ENCODE results near the gene WNT11. TPM values are rescaled to one million over a fixed set of nuclear protein-coding genes. Genes with fewer than 3 reads are reported as not detected.
A peak's percentile ranks its signal among the peaks of the same experiment; 100 is the strongest.

Gene WNT11
- total and polyA plus RNA-seq, 2 of the 13 experiments (the other 11 are each of a cell fraction or from before 2014, with no cell fraction given) = 0.34 to 0.66 TPM

DNA sequence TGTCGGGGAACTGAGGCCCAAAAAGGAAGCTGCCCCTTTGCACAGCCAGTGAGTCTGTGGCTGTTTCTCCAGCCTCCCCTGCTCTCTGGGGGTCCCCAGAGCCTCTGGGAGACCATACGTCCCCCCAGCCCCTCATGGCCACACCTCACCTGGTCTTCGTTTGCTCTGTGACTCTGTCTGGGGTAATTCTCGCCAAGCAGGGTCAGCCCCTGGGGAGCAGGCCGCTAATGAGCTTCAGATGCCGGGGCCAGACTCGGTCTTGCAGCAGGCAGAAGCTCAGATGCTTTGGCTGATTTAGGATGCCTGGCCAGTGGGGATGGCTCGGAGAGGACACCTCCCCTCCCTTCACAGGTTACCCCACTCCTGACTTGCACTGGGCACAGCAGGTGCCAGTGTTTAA lies 24.1 kb upstream of the WNT11 start:
- H3K9ac ChIP-seq (ENCODE audit: insufficient read depth, low read depth, low read length) = no peak overlapping the region
- CTCF ChIA-PET (ENCODE audit: low intra/inter-chr PET ratio, low total read pairs) = no interaction called here

More for the DNA sequence above, 24.1 kb upstream of the WNT11 start:
- FAIRE-seq (no peak), DNase-seq (ENCODE audit: low spot score) (no peak), ATAC-seq (no peak)
- Histone ChIP-seq H3K9me3 (ENCODE audit: low read length) (no peaks in the 10 kb centered on the region), H3K36me3 (replicated peaks in 1 of 2; ENCODE audit: control insufficient read depth in 1 of 2, insufficient read depth in 2 of 2, low read length in 2 of 2) (no peaks in the 10 kb centered on the region), H3K27ac (ENCODE audit: extremely low read length, insufficient read depth, low read length) (no peak overlapping the region), H3K27me3 (ENCODE audit: control insufficient read depth in 1 of 2, insufficient read depth in 2 of 2, low read length in 2 of 2) (peaks cover 6 to 26% of the 10 kb centered on the region in 2 experiments; a peak in 3 of 5 replicates), H2AFZ (ENCODE audit: low read length) (no peak overlapping the region), H4K20me1 (ENCODE audit: insufficient read depth, low read length) (no peaks in the 10 kb centered on the region), H3K4me3 (replicated peaks in 1 of 3; ENCODE audit: insufficient read depth in 1 of 3, low read depth in 2 of 3, low read length in 3 of 3) (peak overlapping the region in 1 of 3 experiments; percentile 1; a peak in 1 of 6 replicates), H3K4me2 (ENCODE audit: low read depth, low read length) (no peak overlapping the region), H3K4me1 (ENCODE audit: insufficient read depth, low read length) (peaks cover 61% of the 10 kb centered on the region), H3K79me2 (ENCODE audit: insufficient read depth, low read length) (no peaks in the 10 kb centered on the region)
- 3% methylated on average over 5 of the region's 8 CpGs for whole genome bisulfite sequencing (ENCODE audit: low lambda C conversion rate)
- no TSS peak for BruUV-seq (replicated peaks)
- intact Hi-C loops (cut with micrococcal nuclease; ENCODE audit: unreplicated experiment) = loop anchor here (10.0 kb wide), 1 partner anchor 336 kb away; no protein-coding TSS in a partner anchor
- in situ Hi-C loops (cut with HindIII; ENCODE audit: extremely low pct_ligation_motif_present, low pct_unique_long_range_greater_than_20kb) = no loop called here
- TF ChIP-seq HHEX (CRISPR knock-in tag; IDR thresholded peaks at IDR 0.05) (no peak), ZNF256 (CRISPR knock-in tag; conservative IDR thresholded peaks at IDR 0.05) (no peak), STAG1 (CRISPR knock-in tag; IDR thresholded peaks at IDR 0.05) (no peak), ZNF564 (CRISPR knock-in tag; IDR thresholded peaks at IDR 0.05) (no peak), ZNF629 (CRISPR knock-in tag; conservative IDR thresholded peaks at IDR 0.05) (no peak), TBX3 (IDR thresholded peaks at IDR 0.05; ENCODE audit: borderline replicate concordance) (no peak), ZNF30 (CRISPR knock-in tag; IDR thresholded peaks at IDR 0.05) (no peak), HMG20A (CRISPR knock-in tag; IDR thresholded peaks at IDR 0.05; ENCODE audit: borderline replicate concordance) (no peak), MXD4 (CRISPR knock-in tag; IDR thresholded peaks at IDR 0.05) (no peak), AGO2 (optimal IDR thresholded peaks at IDR 0.05; ENCODE audit: low read depth, low read length) (no peak), ZMAT3 (CRISPR knock-in tag; conservative IDR thresholded peaks at IDR 0.05) (no peak), SIN3A (IDR thresholded peaks at IDR 0.05; ENCODE audit: borderline replicate concordance, low read depth, low read length) (no peak)
- TF ChIP-seq, protein P1, sequence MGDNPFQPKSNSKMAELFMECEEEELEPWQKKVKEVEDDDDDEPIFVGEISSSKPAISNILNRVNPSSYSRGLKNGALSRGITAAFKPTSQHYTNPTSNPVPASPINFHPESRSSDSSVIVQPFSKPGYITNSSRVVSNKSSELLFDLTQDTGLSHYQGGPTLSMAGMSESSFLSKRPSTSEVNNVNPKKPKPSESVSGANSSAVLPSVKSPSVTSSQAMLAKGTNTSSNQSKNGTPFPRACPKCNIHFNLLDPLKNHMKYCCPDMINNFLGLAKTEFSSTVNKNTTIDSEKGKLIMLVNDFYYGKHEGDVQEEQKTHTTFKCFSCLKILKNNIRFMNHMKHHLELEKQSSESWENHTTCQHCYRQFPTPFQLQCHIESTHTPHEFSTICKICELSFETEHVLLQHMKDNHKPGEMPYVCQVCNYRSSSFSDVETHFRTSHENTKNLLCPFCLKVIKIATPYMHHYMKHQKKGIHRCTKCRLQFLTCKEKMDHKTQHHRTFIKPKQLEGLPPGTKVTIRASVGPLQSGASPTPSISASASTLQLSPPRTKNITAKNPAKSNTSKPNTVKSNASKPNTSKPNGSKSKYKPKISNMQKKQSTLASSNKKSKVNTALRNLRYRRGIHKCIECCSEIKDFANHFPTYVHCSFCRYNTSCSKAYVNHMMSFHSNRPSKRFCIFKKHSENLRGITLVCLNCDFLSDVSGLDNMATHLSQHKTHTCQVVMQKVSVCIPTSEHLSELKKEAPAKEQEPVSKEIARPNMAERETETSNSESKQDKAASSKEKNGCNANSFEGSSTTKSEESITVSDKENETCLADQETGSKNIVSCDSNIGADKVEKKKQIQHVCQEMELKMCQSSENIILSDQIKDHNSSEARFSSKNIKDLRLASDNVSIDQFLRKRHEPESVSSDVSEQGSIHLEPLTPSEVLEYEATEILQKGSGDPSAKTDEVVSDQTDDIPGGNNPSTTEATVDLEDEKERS (CRISPR knock-in tag; IDR thresholded peaks at IDR 0.05) = no peak
- TF ChIP-seq, protein P2, sequence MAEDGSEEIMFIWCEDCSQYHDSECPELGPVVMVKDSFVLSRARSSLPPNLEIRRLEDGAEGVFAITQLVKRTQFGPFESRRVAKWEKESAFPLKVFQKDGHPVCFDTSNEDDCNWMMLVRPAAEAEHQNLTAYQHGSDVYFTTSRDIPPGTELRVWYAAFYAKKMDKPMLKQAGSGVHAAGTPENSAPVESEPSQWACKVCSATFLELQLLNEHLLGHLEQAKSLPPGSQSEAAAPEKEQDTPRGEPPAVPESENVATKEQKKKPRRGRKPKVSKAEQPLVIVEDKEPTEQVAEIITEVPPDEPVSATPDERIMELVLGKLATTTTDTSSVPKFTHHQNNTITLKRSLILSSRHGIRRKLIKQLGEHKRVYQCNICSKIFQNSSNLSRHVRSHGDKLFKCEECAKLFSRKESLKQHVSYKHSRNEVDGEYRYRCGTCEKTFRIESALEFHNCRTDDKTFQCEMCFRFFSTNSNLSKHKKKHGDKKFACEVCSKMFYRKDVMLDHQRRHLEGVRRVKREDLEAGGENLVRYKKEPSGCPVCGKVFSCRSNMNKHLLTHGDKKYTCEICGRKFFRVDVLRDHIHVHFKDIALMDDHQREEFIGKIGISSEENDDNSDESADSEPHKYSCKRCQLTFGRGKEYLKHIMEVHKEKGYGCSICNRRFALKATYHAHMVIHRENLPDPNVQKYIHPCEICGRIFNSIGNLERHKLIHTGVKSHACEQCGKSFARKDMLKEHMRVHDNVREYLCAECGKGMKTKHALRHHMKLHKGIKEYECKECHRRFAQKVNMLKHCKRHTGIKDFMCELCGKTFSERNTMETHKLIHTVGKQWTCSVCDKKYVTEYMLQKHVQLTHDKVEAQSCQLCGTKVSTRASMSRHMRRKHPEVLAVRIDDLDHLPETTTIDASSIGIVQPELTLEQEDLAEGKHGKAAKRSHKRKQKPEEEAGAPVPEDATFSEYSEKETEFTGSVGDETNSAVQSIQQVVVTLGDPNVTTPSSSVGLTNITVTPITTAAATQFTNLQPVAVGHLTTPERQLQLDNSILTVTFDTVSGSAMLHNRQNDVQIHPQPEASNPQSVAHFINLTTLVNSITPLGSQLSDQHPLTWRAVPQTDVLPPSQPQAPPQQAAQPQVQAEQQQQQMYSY (CRISPR knock-in tag; IDR thresholded peaks at IDR 0.05) = no peak
- POLR2A ChIA-PET = no interaction called here
